PC-3 (cell line): Measurements from ENCODE around the gene NEU1. TPM values are rescaled to one million over a fixed set of nuclear protein-coding genes. Genes with fewer than 3 reads are reported as not detected.
"Not testable (repeated sequence)": the region's sequence is repeated elsewhere in the genome, so short reads cannot be mapped to it uniquely, and the experiment has no call there.

Source experiments
- ATAC-seq: fragments of 200-7000 bp; cut with Tn5 transposase; 2 replicates; pipeline ENCODE4 v1.9.1; 2020; ENCODE audit warnings: mild to moderate bottlenecking, moderate library complexity
- Bru-seq: library from RNA; stranded (reverse); fragments of 400-500 nt; gene quantifications from one replicate; lab custom pipeline; 2021; lab: Mats Ljungman, UMichigan
- BruChase-seq, 2 experiments: library from RNA; stranded (reverse); fragments of 400-500 nt; gene quantifications; one replicate each; lab custom pipeline; 2021; lab: Mats Ljungman, UMichigan
- BruUV-seq: library from RNA; stranded (reverse); fragments of 400-500 nt; replicated peaks from 2 replicates; lab custom pipeline; 2021; lab: Mats Ljungman, UMichigan
- CTCF ChIA-PET: fragments of 300-600 bp; sonication (Branson Sonifier 250); formaldehyde crosslinking; loops from one replicate; lab custom pipeline; 2022; ENCODE audit warnings: antibody characterized with exemption; lab: Charles Lee
- POLR2A ChIA-PET: fragments of 300-600 bp; sonication (Branson Sonifier 250); formaldehyde crosslinking; loops from one replicate; lab custom pipeline; 2022; ENCODE audit warnings: antibody characterized with exemption; ENCODE audit not compliant: unreplicated experiment; lab: Charles Lee
- DNase-seq: peaks from one replicate; pipeline ENCODE4 v3.0.0-alpha.2; 2015
- H2AFZ ChIP-seq: fragments of 300-600 bp; sonication (generic); 2 replicates; pipeline ENCODE4 v1.6.0; 2016; ENCODE audit warnings: antibody characterized with exemption, low read length
- H3F3A ChIP-seq: fragments of 300-600 bp; sonication (generic); one replicate; pipeline ENCODE4 v1.6.0; 2017; ENCODE audit warnings: antibody characterized with exemption, low read length, control low read depth, mild to moderate bottlenecking; ENCODE audit not compliant: unreplicated experiment
- H3K27ac ChIP-seq: fragments of 300-600 bp; sonication (generic); 2 replicates; pipeline ENCODE4 v1.5.1; 2016; ENCODE audit warnings: mild to moderate bottlenecking, low read length
- H3K27me3 ChIP-seq: fragments of 300-600 bp; sonication (generic); 2 replicates; pipeline ENCODE4 v1.6.1; 2016; ENCODE audit warnings: low read length, mixed read lengths
- H3K36me3 ChIP-seq: fragments of 300-600 bp; sonication (generic); 2 replicates; pipeline ENCODE4 v1.6.1; 2016; ENCODE audit warnings: low read depth, mixed run types, low read length, mixed read lengths
- H3K4me1 ChIP-seq: fragments of 300-600 bp; sonication (generic); 2 replicates; pipeline ENCODE4 v1.5.1; 2016; ENCODE audit warnings: low read length; ENCODE audit not compliant: insufficient read depth
- H3K4me2 ChIP-seq: fragments of 300-600 bp; sonication (generic); 2 replicates; pipeline ENCODE4 v1.6.0; 2016; ENCODE audit warnings: low read length
- H3K4me3 ChIP-seq: fragments of 300-600 bp; sonication (generic); 2 replicates; pipeline ENCODE4 v1.5.1; 2016; ENCODE audit warnings: mild to moderate bottlenecking, low read length, mixed read lengths
- H3K79me2 ChIP-seq: fragments of 300-600 bp; sonication (generic); 2 replicates; pipeline ENCODE4 v1.6.1; 2017; ENCODE audit warnings: low read length, mixed read lengths
- H3K9ac ChIP-seq: fragments of 300-600 bp; sonication (generic); 2 replicates; pipeline ENCODE4 v1.6.0; 2016; ENCODE audit warnings: mild to moderate bottlenecking, low read length
- H3K9me2 ChIP-seq: fragments of 300-600 bp; sonication (generic); replicated peaks from 2 replicates; pipeline ENCODE4 v1.6.1; 2016; ENCODE audit warnings: mixed run types, low read length, mixed read lengths
- H3K9me3 ChIP-seq: fragments of 300-600 bp; sonication (generic); 2 replicates; pipeline ENCODE4 v1.6.1; 2016; ENCODE audit warnings: low read length, mixed read lengths
- H4K20me1 ChIP-seq: fragments of 300-600 bp; sonication (generic); 2 replicates; pipeline ENCODE4 v1.6.1; 2016; ENCODE audit warnings: low read length, mixed read lengths
- CTCF ChIP-seq: fragments of 300-600 bp; sonication (generic); conservative IDR thresholded peaks from 2 replicates; pipeline ENCODE4 v1.5.1; 2017; ENCODE audit warnings: antibody characterized with exemption, low read depth, mild to moderate bottlenecking, low read length
- EZH2 ChIP-seq: fragments of 300-600 bp; sonication (generic); IDR thresholded peaks from one replicate; pipeline ENCODE4 v1.6.1; 2017; ENCODE audit warnings: antibody characterized with exemption, mild to moderate bottlenecking, low read length; ENCODE audit not compliant: unreplicated experiment
- EZH2phosphoT487 ChIP-seq: fragments of 300-600 bp; sonication (generic); IDR thresholded peaks from 2 replicates; pipeline ENCODE4 v1.6.1; 2018; ENCODE audit warnings: mild to moderate bottlenecking, antibody characterized with exemption, low read length, borderline replicate concordance
- intact Hi-C: fragments of 100-400 bp; cut with micrococcal nuclease; formaldehyde crosslinking; loops from 2 replicates; pipeline ENCODE4 v1.9.0; 2023
- long read RNA-seq: library from polyadenylated mRNA; unstranded; transcript quantifications from one replicate; pipeline ENCODE4 v2.0.0, GENCODE V29; 2021; ENCODE audit not compliant: unreplicated experiment
- total RNA-seq: library from RNA; depleted of rRNA; stranded (reverse); fragments of >200 nt; gene quantifications from 2 replicates; pipeline ENCODE4 v1.2.3, GENCODE V29; 2014; rRNA removed

NEU1 gene
- 31.7 and 33.1 TPM in 2 replicates for total RNA-seq
- percentile 77 among the genes with signal in this experiment for Bru-seq, nascent RNA
- percentile 97 among the genes with signal in this experiment for BruChase-seq, experiment 1, labeled RNA remaining after a 6-hour chase
- percentile 89 among the genes with signal in this experiment for BruChase-seq, experiment 2, labeled RNA remaining after a 2-hour chase
- long read RNA-seq, full-length matches to known transcripts = 136 of 212 reads
- long read RNA-seq, partial matches to known transcripts = 39 of 212 reads
- long read RNA-seq, other reads (novel, unspliced or antisense) = 37 of 212 reads

- CTCF ChIA-PET = interaction anchor here (0.6 to 1.0 kb wide), 3 partner anchors 10 to 39 kb away, joined by 3 to 7 read pairs (median 6); partner anchors contain the start of gene ZBTB12
- Histone ChIP-seq H3F3A (no peaks in the 10 kb centered on the region), H3K9me2 (no peaks in the 10 kb centered on the region), H4K20me1 (no peaks in the 10 kb centered on the region), H3K4me1 (peaks cover 5% of the 10 kb centered on the region; the same call in 1 of the 2 replicates), H3K79me2 (0 out of 2 replicates have a peak, but pooled peaks cover 5% of the 10 kb centered on the region), H3K4me3 (peak within 1 kb of the TSS; percentile 79), H3K27me3 (no peaks in the 10 kb centered on the region), H2AFZ (peak within 1 kb of the TSS; percentile 83), H3K27ac (peak within 1 kb of the TSS; percentile 77), H3K9ac (peak within 1 kb of the TSS; percentile 63), H3K36me3 (peaks cover 7% of the 10 kb centered on the region), H3K9me3 (no peaks in the 10 kb centered on the region), H3K4me2 (peak within 1 kb of the TSS; percentile 95)
- TF ChIP-seq EZH2 (no peak), EZH2phosphoT487 (no peak), CTCF (no peak)
- intact Hi-C loops = loop anchor here (1.0 to 10.0 kb wide), 4 partner anchors 28 to 178 kb away; partner anchors contain the start of genes EHMT2 and LY6G5C
- DNase-seq (peak; percentile 100), ATAC-seq (peak; percentile 96)
- POLR2A ChIA-PET = interaction anchor here (0.6 to 1.0 kb wide), 5 partner anchors 10 to 47 kb away, joined by 4 to 13 read pairs (median 6); partner anchors contain the start of genes HSPA1A, HSPA1B and HSPA1L
- BruUV-seq = TSS peak; percentile 61
Observed at GRCh38 chr6:31862344-31863235, at the start of gene NEU1. NEU1 (minus strand) TSS chr6:31862821; CDS start chr6:31862776, 45 bp downstream.

GRCh38 chr6:31911826-31912585 is 49.4 kb upstream of the NEU1 start:
- no TSS peak for BruUV-seq

DNA sequence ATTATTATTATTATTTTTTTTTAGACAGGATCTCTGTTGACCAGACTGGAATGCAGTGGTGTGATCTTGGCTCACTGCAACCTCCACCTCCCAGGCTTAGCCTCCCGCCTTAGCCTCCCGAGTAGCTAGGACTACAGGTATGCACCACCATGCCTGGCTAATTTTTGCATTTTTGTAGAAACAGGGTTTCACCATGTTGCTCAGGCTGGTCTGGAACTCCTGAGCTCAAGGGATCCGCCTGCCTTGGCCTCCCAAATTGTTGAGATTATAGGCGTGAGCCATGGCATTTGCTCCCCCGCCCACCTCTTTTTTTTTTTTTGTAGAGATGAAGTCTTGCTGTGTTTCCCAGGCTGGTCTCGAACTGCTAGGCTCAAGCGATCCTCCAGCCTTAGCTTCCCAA is 46.7 kb upstream of the NEU1 start:
- H3K27me3 ChIP-seq, H3K9ac ChIP-seq, DNase-seq, H3K9me2 ChIP-seq, H3F3A ChIP-seq, POLR2A ChIA-PET, CTCF ChIA-PET, H2AFZ ChIP-seq, H3K79me2 ChIP-seq, H3K9me3 ChIP-seq, H4K20me1 ChIP-seq, H3K4me3 ChIP-seq, H3K36me3 ChIP-seq, BruUV-seq, ATAC-seq, H3K4me2 ChIP-seq: not testable (repeated sequence)
- intact Hi-C loops = loop anchor here (10.0 kb wide), 1 partner anchor 206 kb away; no protein-coding TSS in a partner anchor
- Histone ChIP-seq H3K4me1 (peaks cover 33% of the 10 kb centered on the region), H3K27ac (peak overlapping the region; percentile 81)

More at GRCh38 chr6:31911826-31912585, 49.4 kb upstream of the NEU1 start:
- Histone ChIP-seq H3F3A (no peaks in the 10 kb centered on the region), H3K36me3 (no peaks in the 10 kb centered on the region), H2AFZ (no peak overlapping the region), H3K9me2 (no peaks in the 10 kb centered on the region), H4K20me1 (no peaks in the 10 kb centered on the region), H3K27ac (peak overlapping the region; percentile 55; the same call in 1 of the 2 replicates), H3K4me1 (peaks cover 33% of the 10 kb centered on the region), H3K9me3 (no peaks in the 10 kb centered on the region), H3K27me3 (no peaks in the 10 kb centered on the region), H3K9ac (no peak overlapping the region), H3K79me2 (no peaks in the 10 kb centered on the region), H3K4me2 (no peak overlapping the region), H3K4me3 (no peak overlapping the region)
- ATAC-seq = no peak
- CTCF ChIA-PET = no interaction called here
- POLR2A ChIA-PET = interaction anchor here (0.6 kb wide), 1 partner anchor 700 kb away, joined by 10 read pairs; no protein-coding TSS in a partner anchor
- intact Hi-C loops = loop anchor here (2.0 kb wide), 1 partner anchor 47 kb away; the partner anchor contains the start of genes NELFE and SKIC2
- DNase-seq = no peak
- TF ChIP-seq CTCF (no peak), EZH2phosphoT487 (no peak), EZH2 (no peak)
